Hepatocyte (in vitro differentiated cells): ENCODE data around the gene AGRN.

Source experiments
- CTCF ChIP-seq: fragments of 200-600 bp; sonication (generic); IDR thresholded peaks from 2 replicates; pipeline ENCODE4 v1.5.1; 2016; ENCODE audit warnings: antibody characterized with exemption, mild to moderate bottlenecking; ENCODE audit not compliant: poor library complexity
- EZH2 ChIP-seq: fragments of 200-600 bp; sonication (generic); IDR thresholded peaks from 2 replicates; pipeline ENCODE4 v1.6.1; 2016; ENCODE audit warnings: antibody characterized with exemption, mild to moderate bottlenecking, borderline replicate concordance
- EZH2phosphoT487 ChIP-seq: fragments of 200-600 bp; sonication (generic); IDR thresholded peaks from one replicate; pipeline ENCODE4 v1.6.1; 2018; ENCODE audit warnings: antibody characterized with exemption, mild to moderate bottlenecking, low read depth, moderate library complexity; ENCODE audit not compliant: unreplicated experiment, severe bottlenecking

- TF ChIP-seq CTCF, result no peak
- TF ChIP-seq EZH2, result no peak
- TF ChIP-seq EZH2phosphoT487, result no peak
Observed at GRCh38 chr1:1052003-1052840, 32.3 kb downstream of the AGRN start.
